ENCODE measurements around the gene CLEC20A.

The CLEC20A gene

DNA sequence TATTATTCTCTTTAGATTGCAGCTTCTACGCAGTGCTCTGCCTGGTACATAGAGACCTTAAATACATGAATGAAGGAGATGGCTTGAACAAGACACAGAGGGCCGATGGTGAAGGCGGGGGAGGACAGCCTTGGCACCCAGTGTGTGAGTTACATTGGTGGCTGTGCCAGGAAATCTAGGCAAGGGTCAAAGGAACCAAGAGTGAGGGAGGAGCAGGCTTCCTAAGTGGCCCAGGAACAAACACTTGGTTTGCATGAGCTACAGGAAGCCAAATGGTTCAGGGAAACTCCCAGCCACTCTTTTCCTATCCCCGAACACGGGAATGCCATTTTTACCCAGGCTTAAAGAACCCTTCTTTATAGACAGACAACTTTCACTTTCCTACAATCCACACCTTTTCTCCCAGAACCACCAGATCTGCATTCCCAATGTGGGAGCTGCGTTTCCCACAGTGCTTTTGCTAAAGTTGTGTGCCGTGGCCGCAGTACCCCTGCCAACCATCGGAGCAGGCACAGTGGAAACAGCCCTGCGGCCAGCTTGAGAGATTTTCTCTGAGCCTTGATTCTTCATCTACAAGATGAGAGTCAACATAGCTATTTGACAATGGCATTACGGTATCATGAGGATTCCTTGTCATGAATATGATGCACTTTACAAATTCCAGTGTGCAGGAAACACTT lies 3.5 kb upstream of the CLEC20A start:
- no peak for DNase-seq (ENCODE audit: low read depth, low spot score)

DNA sequence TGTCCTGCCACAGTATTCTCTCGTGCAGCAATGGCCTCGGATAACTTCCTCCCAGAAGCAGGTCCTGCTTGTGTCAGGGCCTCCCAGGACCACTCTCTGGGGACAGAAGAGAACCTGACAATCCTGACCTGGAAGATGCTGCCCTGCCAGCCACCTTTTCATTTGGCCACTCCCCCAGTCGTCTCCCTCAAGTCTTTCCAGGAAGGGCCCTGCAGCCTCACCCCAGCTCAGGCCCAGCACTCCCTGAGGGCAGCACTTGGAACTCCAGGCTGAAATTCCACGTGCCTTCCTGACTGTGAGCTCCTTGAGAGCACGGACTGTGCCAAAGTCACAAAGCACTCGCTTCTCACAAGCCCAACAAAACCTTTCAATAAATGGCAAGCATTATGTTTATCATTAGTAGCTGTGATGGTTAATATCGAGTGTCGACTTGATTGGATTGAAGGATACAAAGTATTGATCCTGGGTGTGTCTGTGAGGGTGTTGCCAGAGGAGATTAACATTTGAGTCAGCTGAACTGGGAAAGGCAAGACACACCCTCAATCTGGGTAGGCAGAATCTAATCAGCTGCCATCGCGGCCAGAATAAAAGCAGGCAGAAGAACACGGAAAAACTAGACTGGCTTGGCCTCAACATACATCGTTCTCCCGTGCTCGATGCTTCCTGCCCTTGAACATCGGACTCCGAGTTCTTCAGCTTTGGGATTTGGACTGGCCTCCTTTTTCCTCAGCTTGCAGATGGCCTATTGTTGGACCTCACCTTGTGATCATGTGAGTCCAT lies 2.3 kb upstream of the CLEC20A start:
- DNase-seq (ENCODE audit: low read depth, low spot score), result no peak

DNA sequence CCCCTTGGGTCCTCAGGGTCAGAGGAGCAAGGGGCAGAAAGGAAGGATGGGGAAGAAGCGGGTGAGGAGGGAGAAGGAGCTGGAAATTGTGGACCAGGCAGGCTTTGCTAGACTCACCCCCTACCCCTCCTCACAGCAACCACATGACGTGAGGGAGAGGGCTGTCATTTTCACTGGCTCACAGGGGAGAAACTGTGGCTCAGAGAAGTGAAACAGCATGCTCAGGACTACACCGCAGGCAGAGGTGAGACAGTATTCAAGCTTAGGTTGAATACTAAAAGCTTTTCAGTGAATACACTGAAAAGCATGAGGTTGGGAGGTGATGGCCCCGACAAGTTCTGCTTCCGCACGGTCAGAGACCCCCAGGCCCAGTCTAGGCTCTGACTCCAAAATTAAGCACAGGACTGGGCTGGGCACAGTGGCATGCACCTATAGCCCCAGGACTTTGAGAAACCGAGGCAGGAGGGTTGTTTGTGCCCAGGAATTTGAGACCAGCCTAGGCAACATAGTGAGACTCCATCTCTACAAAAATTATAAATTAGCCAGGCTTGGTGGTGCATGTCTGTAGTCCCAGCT lies 1.2 kb upstream of the CLEC20A start:
- no peak for DNase-seq (ENCODE audit: low read depth, low spot score)

DNA sequence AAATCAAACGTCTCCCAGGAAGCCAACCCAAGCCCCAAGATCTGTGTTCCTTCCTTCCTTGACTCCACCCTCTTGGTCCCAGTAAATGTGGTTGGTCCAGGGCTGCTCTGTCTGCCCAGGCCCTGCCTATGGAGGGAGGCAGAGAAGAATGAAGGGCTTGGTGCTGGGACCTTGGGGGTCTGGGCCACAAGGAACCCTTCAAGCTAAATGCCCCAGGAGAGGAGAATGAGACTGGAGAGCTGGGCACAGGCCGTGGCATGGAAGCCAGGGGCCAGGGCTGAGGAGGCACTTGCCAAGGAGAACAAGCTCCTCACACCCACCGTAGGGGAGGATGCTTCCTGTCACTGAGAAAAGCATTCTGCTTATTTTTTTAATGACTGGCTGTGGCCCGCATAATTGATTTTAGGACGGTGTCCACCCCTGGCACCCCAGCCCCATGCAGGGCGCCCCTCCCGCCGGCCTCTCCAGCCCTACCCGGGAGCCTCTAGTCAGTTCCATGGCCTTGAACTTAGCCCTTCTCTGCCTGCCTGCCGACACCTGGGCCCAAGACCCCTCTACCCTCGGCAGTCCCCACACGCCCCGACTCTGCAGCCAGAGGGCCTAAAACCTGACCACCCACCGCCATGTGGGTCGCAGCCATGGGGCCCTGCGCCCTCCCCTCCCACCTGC lies 889 bp downstream of the CLEC20A start:
- DNase-seq (ENCODE audit: low read depth, low spot score), result no peak

DNA sequence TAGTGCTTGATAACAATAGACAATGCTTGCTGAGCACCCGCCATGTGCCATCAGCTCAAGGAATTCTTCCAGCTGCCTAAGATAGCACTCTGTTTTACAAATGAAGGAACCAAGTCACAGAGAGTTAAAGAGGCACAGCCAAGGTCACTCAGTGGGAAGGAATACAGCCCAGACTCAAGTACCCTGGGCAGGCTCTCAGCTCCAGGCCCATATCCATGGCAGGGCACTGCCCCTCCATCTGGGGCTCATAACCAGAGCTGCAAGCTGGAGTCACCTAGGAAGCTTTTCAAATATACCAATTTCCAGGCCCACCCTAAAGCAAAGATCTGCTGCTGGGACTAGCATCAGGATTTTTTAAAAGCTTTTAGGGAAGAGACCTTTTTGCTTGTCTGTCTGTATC lies 1.6 kb downstream of the CLEC20A start:
- no peak for DNase-seq (ENCODE audit: low read depth, low spot score)

DNA sequence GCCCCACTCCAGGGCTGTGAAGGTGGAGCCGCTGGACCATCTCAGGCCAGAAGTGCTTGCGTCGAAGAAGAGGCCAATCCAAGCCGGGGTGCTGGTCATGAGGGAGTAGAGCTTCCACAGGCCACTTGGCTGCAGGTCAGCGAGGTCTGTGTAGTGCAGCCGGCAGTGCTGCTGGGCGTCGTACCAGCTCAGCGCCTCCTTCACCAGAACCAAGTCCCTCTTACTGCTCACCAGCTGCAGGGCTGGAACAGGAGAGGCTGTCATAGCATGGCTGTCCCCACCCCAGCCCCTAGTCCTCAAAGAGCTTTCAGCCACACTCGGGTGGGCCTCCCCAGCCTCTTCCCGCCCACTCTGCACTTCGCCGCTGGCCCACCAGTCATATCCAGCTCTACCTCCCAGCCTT lies 2.2 kb downstream of the CLEC20A start:
- DNase-seq (ENCODE audit: low read depth, low spot score), result no peak

DNA sequence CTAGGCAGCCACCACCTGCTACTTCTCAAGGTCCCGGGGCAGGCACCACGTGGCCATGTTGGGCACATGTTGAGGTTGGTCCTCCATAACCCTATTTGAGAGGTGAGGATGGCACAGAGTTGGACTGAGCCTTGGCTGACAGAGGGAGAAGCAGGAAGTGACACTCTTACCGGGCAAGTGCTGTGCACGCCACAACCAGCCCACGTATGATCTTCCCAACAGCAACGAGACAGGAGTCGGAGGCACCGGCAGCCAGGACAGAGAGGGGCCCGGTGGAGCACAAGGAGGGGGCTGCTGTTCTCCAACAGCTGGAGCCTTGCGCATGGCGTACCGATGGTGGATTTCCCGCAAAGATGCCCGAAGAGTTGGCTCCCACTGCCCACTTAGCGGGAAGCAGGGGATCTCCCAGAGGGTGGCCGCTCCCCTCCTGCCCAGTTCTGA lies 3.4 kb downstream of the CLEC20A start:
- DNase-seq (ENCODE audit: low read depth, low spot score), result no peak

DNA sequence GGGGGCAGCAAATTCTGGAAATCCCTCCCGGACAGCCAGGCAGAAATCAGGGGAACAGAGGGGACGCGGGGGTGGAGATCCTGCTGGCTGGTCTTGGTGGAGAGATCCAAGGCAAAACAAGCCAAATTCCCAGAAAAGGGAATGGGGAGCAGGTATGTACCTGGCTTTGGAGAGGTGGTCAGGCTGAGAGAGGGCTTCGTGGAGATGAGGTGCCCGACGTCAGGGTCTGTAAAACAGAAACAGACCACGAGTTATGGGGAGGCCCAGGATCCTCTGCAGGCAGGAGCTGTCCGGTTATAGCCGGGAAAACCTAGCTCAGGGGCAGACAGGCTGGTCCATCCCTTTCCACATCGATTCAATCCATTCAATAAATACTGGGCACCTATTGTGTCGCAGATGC lies 4.4 kb downstream of the CLEC20A start:
- DNase-seq (ENCODE audit: low read depth, low spot score), result no peak

DNA sequence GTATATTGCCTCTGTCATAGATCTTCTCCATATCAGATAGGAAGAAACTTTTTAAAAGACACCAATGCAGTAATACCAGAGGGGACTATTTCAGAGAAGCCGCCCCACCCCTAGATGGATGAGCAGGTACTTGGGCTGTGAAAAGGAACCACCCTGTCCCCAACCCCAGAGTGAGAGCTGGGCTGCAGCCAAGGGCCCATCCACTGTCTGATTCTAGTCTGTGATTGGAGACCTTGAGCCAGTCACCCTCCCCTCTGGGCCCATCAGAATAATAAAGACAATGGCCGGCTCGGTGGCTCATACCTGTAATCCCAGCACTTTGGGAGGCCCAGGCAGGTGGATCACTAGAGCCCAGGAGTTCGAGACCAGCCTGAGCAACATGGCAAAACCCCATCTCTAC lies 5.0 kb downstream of the CLEC20A start:
- no peak for DNase-seq (ENCODE audit: low read depth, low spot score)

DNA sequence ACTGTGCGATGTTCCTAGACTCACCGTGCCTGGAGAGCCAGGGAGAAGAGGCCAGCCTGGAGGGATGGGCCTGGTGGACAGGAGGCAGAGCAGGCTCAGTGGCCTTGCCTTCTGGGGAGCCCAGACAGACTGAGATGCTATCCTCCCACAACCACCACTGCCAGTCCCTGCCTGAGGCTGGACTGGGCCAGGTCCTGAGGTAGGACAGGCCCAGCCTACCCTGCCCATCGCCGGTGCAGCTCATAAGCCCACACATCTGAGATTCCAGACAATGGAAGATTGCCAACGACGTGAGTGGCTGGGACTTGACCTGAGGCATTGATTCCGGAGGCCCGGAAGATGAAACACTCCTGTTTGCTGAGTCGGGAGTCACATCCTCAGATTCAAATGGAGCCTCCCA lies 5.8 kb downstream of the CLEC20A start:
- no peak for DNase-seq (ENCODE audit: low read depth, low spot score)

DNA sequence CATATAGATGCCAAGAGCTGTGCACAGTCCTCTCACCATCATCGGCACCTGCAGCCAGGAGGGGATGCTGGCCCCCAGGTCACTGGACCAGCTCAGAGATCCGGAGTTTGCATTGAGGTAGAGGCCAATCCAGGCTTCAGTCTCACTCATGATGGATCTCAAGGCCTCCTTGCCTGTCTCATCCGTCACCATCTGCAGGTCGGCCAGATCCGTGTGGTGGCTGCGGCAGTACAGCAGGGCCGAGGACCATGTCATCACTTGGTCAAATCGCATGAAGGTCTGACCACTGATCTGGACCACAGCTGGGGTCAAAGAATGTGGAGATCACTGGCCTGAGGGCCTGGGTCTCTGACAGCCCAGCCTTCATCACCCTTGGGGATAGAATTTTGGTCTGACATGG lies 6.6 kb downstream of the CLEC20A start:
- no peak for DNase-seq (ENCODE audit: low read depth, low spot score)

DNA sequence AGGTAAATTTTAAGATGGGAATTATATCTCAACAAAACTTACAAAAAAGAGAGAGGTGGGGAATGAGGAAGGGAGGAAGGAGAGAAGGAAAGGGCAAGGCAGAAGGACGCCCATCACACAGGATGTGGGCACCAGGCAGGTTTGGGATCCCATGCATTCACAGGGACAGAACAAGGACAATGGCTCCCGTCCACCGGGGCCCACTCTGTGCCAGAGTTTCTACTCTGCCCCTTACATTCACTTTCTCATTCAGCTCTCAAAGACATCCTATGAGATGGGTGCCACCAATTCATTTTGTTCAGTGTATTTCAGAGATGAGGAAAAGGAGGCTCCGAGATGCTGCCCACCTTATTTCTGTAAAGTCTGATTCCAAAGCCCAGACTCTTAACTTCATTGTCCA lies 7.4 kb downstream of the CLEC20A start:
- DNase-seq (ENCODE audit: low read depth, low spot score), result no peak

DNA sequence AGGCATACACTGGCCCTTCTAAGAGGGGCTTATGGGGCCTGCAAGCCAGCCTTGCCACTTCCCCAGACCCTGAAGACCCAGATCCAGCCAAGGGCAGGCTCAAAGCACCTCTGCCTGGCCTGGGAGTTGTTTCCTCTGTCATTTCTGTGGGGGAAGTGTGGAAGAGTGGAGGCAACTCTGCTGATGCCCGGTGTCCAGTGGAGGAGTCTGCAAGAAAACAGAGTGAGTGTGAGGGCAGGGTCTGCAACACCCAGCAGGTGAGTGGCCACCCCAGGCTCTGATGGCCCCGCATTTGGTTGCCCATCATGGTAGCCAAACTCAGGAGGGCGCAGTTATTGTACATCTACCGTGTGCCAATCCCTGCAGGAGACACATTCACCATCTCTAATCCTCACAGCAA lies 8.4 kb downstream of the CLEC20A start:
- DNase-seq (ENCODE audit: low read depth, low spot score), result no peak

DNA sequence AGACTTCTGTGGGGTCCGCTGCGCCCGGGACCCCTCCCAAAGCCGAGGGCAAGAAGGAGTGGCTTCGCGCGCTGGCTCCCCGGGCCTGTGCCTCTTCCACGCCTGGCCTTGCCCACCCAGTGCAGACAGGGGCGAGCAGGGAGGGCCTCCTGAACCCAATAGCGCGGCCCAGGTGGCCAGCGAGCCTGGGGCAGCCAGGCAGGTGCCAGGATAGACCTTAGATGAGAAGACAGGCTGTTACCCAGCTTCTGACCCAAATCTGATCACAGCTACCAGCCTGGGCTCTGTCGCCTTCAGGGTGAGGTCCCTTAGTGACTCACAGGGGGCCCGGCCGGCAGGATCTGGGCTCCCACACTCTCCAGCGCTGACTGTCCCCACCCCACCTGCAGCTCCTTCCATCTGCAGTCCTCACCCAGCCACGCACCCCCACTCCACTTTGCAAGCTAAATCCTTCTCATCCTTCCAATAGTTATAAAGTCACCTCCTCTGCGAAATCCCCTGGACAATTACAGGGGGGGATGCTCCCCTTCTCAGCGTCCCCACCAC lies 9.6 kb downstream of the CLEC20A start:
- no peak for DNase-seq (ENCODE audit: low read depth, low spot score)

DNA sequence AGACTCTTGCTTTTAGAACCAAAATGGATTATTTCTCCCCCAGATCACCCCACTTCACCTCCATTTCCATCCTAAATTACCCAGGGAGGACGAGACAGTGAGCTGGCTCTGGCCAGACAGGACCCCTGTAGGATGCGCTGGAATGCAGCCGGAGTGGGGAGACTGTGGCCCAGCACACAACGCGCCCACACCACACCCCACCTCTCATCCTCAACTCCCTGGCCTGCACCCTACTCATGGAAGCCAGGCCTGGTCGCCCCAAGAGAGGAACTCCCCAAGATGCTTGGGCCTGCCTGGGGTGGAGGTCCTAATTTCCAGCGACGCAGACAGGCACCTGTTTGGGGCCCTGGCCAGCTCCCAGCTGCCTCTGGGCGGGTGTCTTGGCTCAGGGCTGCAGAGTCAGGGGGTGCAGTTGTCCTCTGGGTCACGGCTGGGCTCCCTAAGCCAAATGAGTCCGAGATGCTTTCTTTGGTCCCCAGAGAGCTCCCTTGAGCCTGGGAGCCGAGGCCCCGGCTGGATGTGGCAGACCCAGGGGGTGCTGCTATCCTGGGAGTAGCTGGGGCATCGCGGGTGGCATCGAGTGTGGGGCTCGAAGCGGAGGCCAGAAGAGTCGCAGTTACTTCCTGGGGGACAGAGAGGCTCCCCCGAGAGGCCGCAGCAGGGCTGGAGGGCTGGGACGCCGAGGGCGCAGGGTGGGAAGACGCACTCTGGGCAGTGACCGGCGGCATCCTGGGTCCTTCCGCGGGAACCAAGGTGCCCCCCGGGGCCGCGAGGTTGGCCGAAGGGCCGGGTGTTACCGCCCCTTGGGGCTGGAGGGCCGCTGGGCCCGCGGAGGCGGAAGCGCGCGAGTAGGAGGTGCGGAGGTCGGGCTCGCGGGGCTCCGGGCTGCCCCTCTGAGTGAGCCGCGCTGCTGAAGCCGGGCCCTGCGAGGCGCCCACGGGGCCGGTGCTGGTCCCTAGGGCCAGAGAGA lies 10.4 kb downstream of the CLEC20A start:
- no peak for DNase-seq (ENCODE audit: low read depth, low spot score)

DNA sequence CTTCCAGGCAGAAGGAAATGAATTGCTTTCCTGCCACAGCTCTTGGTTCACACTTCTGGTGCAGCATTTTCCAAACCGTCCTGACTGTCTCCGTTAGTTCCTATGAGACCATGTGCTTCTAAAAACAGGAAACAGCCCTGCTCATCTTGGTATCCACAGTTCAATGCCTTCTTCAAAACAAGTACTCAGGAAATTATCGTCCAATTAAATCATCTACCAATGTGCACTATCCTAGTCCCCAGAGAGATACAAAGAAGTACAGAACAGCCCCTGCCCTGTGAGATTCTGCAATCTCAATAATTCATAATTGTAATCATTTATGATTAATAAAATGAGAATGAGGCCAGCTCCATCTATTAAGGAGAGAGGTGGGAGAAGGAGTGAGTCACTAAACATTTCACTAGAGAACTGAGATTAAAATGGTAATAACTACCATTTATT lies 11.2 kb downstream of the CLEC20A start:
- DNase-seq (ENCODE audit: low read depth, low spot score), result no peak

DNA sequence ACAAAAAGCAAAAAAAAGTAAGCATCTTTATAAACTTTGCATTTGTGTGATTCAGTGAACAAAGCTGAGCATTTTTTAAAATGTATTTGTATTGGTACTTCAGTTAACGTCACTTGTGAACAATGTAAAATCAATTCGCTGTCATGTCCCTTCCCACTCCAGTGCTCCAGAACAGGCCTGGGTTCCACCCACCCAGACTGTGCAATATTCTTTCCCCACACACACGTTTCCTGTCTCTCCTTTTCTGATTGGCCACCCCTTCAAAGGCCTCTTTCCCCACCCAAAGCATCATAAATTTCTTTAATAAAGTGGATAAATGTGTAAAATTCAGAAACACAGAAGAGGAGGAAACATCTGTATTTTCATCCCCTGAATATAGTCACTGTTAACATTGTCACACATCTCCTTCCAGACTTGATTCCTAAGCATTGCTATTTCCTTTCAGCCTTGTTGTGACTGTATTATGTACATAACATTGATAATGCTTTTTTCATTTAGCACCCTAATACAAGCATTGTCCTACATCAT lies 12.0 kb downstream of the CLEC20A start:
- no peak for DNase-seq (ENCODE audit: low read depth, low spot score)

DNA sequence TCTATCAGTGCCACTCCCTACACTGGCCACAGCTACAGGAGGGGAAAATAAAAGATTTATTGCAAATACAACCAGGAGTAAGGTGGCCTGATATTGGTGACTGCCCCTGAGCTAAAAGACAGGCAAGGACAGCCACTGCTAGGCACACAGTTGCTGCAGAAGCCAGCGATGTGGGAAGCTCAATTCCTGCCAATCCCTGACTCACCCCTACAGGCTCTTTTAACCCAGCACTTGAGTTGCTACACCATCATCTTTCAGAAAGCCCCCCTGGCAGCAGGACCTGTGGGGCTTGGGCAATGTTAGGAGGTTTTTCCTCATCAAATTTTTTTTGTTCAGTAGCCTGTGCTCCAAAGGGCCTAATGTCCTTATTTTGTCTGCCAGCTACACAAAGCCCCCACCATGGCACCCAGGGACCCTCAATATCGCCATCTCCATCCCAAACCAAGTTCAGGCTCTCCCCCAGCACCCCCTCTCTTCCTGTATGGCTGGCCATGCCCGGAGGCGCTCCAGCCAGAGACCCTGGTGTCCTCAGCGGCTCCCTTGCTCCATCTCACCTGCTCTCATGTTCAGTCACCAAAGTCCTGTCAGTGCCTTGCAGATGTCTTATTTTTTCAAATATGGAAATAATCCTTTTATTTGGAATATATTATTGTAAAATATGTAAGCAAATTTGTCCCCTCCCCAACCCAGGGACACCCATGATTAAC lies 13.4 kb downstream of the CLEC20A start:
- DNase-seq (ENCODE audit: low read depth, low spot score), result no peak

DNA sequence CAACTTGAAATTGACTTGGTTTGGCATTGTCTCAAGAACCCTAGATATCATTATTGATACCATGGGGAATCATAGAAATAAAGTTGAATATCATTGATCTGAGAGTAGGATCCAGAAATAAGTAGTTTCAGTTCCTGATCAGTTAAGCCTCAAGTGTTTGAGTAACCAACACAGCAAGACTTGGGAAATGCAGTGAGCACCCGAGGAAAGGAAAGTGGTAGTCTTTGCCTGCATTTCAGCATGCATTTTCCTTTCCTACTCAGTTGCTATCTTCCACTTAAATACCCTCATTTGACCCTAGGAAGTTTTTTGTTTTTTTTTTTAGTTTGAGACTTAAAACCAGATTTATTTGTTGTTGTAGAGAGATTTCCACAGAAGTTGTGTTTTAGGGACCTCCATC lies 18.9 kb downstream of the CLEC20A start:
- DNase-seq (ENCODE audit: low read depth, low spot score), result no peak

DNA sequence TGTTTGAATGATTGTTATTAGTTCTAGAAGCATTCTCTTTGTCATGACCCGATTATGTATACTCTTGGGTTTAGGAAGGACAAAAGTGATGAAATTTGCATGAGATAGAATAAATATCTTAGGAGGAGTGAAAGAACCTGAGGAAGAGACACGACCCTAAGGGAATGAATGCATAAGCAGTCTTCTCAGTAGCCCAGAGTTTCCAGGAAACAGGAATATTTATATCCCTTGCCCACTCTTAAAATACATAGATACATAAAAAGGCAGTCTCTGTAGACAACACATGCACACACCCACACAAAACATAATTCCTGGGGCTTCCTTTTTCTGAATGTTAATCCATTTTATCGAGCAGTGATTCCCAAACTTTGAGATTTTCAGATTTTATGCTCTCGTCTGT lies 19.4 kb downstream of the CLEC20A start:
- DNase-seq (ENCODE audit: low read depth, low spot score), result no peak
